ENCODE results near the gene MAOA.

DNA sequence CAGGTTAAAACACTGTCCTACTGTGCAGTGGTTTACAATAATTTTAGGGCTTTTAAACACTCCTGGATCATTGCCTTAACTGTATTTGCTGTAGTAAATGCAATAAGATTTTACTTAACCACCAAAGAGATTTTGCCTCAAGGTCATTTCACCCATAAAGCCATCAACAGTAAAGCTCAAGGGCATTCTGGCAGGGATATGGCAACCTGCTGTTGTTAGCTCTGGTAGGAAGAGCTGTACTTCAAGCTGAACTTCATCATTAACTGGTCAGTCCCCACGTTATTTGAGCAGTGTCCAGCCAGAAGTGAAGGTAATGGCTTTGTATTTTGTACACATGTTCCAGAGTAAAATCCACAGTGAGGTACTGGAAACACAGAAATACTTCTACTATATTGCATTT, 26.9 kb upstream of the MAOA start:
- no peak for TF ChIP-seq CTCF (IDR thresholded peaks at IDR 0.05; ENCODE audit: insufficient read depth, low read length, poor library complexity, severe bottlenecking)
- no peak for TF ChIP-seq EZH2phosphoT487 (conservative IDR thresholded peaks at IDR 0.05; ENCODE audit: low read length)
